LNCaP clone FGC (cell line): ENCODE measurements around the gene OPRL1.

ENCODE experiments used
- DNase-seq: peaks from one replicate; pipeline ENCODE4 v3.0.0-alpha.2; 2011; ENCODE audit warnings: low read depth
- H3K4me3 ChIP-seq: 2 replicates; pipeline ENCODE4 v1.5.1; 2011; ENCODE audit warnings: mild to moderate bottlenecking, low read depth, low read length, control low read depth
- CTCF ChIP-seq: IDR thresholded peaks from 2 replicates; pipeline ENCODE4 v1.5.1; 2012; ENCODE audit warnings: mild to moderate bottlenecking; ENCODE audit not compliant: control insufficient read depth, insufficient read depth; ENCODE audit errors: extremely low read depth

Gene OPRL1

GRCh38 chr20:64090165-64090564 lies 10.3 kb downstream of the OPRL1 start:
- no peak for DNase-seq
- TF ChIP-seq CTCF: no peak
- H3K4me3 ChIP-seq: no peak overlapping the region

GRCh38 chr20:64091340-64091739 lies 11.5 kb downstream of the OPRL1 start:
- DNase-seq: no peak
- H3K4me3 ChIP-seq: no peak overlapping the region
- no peak for TF ChIP-seq CTCF

- no peak overlapping the region for H3K4me3 ChIP-seq
- TF ChIP-seq CTCF: no peak
- no peak for DNase-seq
Measured at GRCh38 chr20:64091770-64092169, 11.9 kb downstream of the OPRL1 start.

GRCh38 chr20:64092258-64093012 lies 12.6 kb downstream of the OPRL1 start:
- TF ChIP-seq CTCF: no peak
- no peak for DNase-seq
- H3K4me3 ChIP-seq: no peak overlapping the region

GRCh38 chr20:64093013-64093503 lies 13.2 kb downstream of the OPRL1 start:
- H3K4me3 ChIP-seq: no peak overlapping the region
- DNase-seq: no peak
- TF ChIP-seq CTCF: no peak

GRCh38 chr20:64095455-64095854 lies 15.6 kb downstream of the OPRL1 start:
- TF ChIP-seq CTCF: no peak
- DNase-seq: no peak
- no peak overlapping the region for H3K4me3 ChIP-seq

GRCh38 chr20:64095927-64096326 lies 16.0 kb downstream of the OPRL1 start:
- DNase-seq: no peak
- TF ChIP-seq CTCF: no peak
- no peak overlapping the region for H3K4me3 ChIP-seq
